ENCODE data around the gene ESYT1. TPM values are rescaled to one million over a fixed set of nuclear protein-coding genes. Genes with fewer than 3 reads are reported as not detected.
A peak's percentile ranks its signal among the peaks of the same experiment; 100 is the strongest.

Gene ESYT1
- total RNA-seq, 4 donors from 2014 or later = 151 to 245 (median 214) TPM

- H3K9me3 ChIP-seq = no peaks in the 10 kb centered on the region
- peaks cover 43 to 63% (median 60%) of the 10 kb centered on the region in 4 donors for H3K4me1 ChIP-seq
- WGBS = 3% methylated on average over 36 of the region's 45 CpGs
- H3K36me3 ChIP-seq = peaks cover 31 to 32% (median 31%) of the 10 kb centered on the region in 4 donors
- peak overlapping the region; percentile 93 to 98 (median 96) for H3K27ac ChIP-seq (replicated peaks in 1 of 4)
- H3K4me3 ChIP-seq = peak overlapping the region; percentile 66 to 98 (median 86)
- intact Hi-C loops (cut with DNase I) = no loop called here
- TF ChIP-seq POLR2A (IDR thresholded peaks at IDR 0.05; ENCODE audit: low read depth) (peak; percentile 29), POLR2AphosphoS5 (IDR thresholded peaks at IDR 0.05) (no peak), CTCF (IDR thresholded peaks at IDR 0.05) (peak; percentile 73 to 84 (median 82)), EP300 (IDR thresholded peaks at IDR 0.05) (no peak)
- no peaks in the 10 kb centered on the region for H3K27me3 ChIP-seq
- DNase-seq (ENCODE audit: extremely low spot score) = peak; percentile 95
Observed at GRCh38 chr12:56157201-56158028, 29.3 kb downstream of the ESYT1 start.

GRCh38 chr12:56158029-56158925 lies 30.2 kb downstream of the ESYT1 start, which contains the start of gene MYL6:
TSS of gene MYL6 (plus strand) at chr12:56158359. CDS start at chr12:56158402, 43 bp downstream.
- TF ChIP-seq CTCF (IDR thresholded peaks at IDR 0.05) = no peak
- no peak for TF ChIP-seq EP300 (IDR thresholded peaks at IDR 0.05)
- TF ChIP-seq POLR2A (IDR thresholded peaks at IDR 0.05; ENCODE audit: low read depth) = peak; percentile 99
- peak; percentile 100 for TF ChIP-seq POLR2AphosphoS5 (IDR thresholded peaks at IDR 0.05)
- DNase-seq (ENCODE audit: extremely low spot score) = peak; percentile 100
- under 1% methylated on average over 30 of the region's 30 CpGs for WGBS
- intact Hi-C loops (cut with DNase I) = no loop called here
- Histone ChIP-seq H3K4me3 (peak within 1 kb of the TSS; percentile 66 to 98 (median 86)), H3K27me3 (no peaks in the 10 kb centered on the region), H3K4me1 (peaks cover 36 to 64% (median 61%) of the 10 kb centered on the region in 4 donors), H3K27ac (replicated peaks in 1 of 4) (peak within 1 kb of the TSS; percentile 93 to 98 (median 96)), H3K36me3 (peaks cover 35 to 40% (median 39%) of the 10 kb centered on the region in 4 donors), H3K9me3 (no peaks in the 10 kb centered on the region)

GRCh38 chr12:56158926-56159461 lies 30.9 kb downstream of the ESYT1 start:
- Histone ChIP-seq H3K4me1 (peaks cover 35 to 64% (median 61%) of the 10 kb centered on the region in 4 donors), H3K4me3 (peak overlapping the region; percentile 66 to 98 (median 86)), H3K36me3 (peaks cover 35 to 48% (median 47%) of the 10 kb centered on the region in 4 donors), H3K27ac (replicated peaks in 1 of 4) (peak overlapping the region; percentile 93 to 98 (median 96)), H3K9me3 (no peaks in the 10 kb centered on the region), H3K27me3 (no peaks in the 10 kb centered on the region)
- peak; percentile 98 for TF ChIP-seq POLR2AphosphoS5 (IDR thresholded peaks at IDR 0.05)
- TF ChIP-seq EP300 (IDR thresholded peaks at IDR 0.05) = no peak
- peak; percentile 37 for TF ChIP-seq POLR2A (IDR thresholded peaks at IDR 0.05; ENCODE audit: low read depth)
- DNase-seq (ENCODE audit: extremely low spot score) = peak; percentile 96
- WGBS = 0% methylated on average over 6 of the region's 6 CpGs
- intact Hi-C loops (cut with DNase I) = loop anchor here (1.0 kb wide), 1 partner anchor 33 kb away; no protein-coding TSS in a partner anchor

GRCh38 chr12:56159482-56160192 lies 31.6 kb downstream of the ESYT1 start:
- DNase-seq (ENCODE audit: extremely low spot score) = no peak
- 4% methylated on average over 6 of the region's 8 CpGs for WGBS
- Histone ChIP-seq H3K27me3 (no peaks in the 10 kb centered on the region), H3K4me1 (peaks cover 35 to 66% (median 63%) of the 10 kb centered on the region in 4 donors), H3K4me3 (peak overlapping the region; percentile 66 to 98 (median 86)), H3K9me3 (no peaks in the 10 kb centered on the region), H3K36me3 (peaks cover 35 to 54% (median 53%) of the 10 kb centered on the region in 4 donors), H3K27ac (replicated peaks in 1 of 4) (peak overlapping the region; percentile 93 to 98 (median 96))
- intact Hi-C loops (cut with DNase I) = loop anchor here (1.0 kb wide), 1 partner anchor 33 kb away; no protein-coding TSS in a partner anchor
- TF ChIP-seq EP300 (IDR thresholded peaks at IDR 0.05) = no peak
- no peak for TF ChIP-seq POLR2A (IDR thresholded peaks at IDR 0.05; ENCODE audit: low read depth)
- no peak for TF ChIP-seq POLR2AphosphoS5 (IDR thresholded peaks at IDR 0.05)
- no peak for TF ChIP-seq CTCF (IDR thresholded peaks at IDR 0.05)
